ENCODE results near the gene CD300E. TPM values are rescaled to one million over a fixed set of nuclear protein-coding genes. Genes with fewer than 3 reads are reported as not detected.

The CD300E gene
- total and polyA plus RNA-seq, 2 of the 13 experiments (the other 11 are each of a cell fraction or from before 2014, with no cell fraction given), result not detected

GRCh38 chr17:74654742-74655141, 31.2 kb upstream of the CD300E start:
- Histone ChIP-seq H2AFZ (ENCODE audit: low read length) (no peak overlapping the region), H3K79me2 (ENCODE audit: insufficient read depth, low read length) (no peaks in the 10 kb centered on the region), H3K27me3 (ENCODE audit: control insufficient read depth in 1 of 2, insufficient read depth in 2 of 2, low read length in 2 of 2) (peaks cover 6 to 39% of the 10 kb centered on the region in 2 experiments; a peak in 4 of 5 replicates), H3K4me1 (ENCODE audit: insufficient read depth, low read length) (no peaks in the 10 kb centered on the region), H3K27ac (ENCODE audit: extremely low read length, insufficient read depth, low read length) (no peak overlapping the region), H4K20me1 (ENCODE audit: insufficient read depth, low read length) (no peaks in the 10 kb centered on the region), H3K4me3 (replicated peaks in 1 of 3; ENCODE audit: insufficient read depth in 1 of 3, low read depth in 2 of 3, low read length in 3 of 3) (no peak overlapping the region), H3K36me3 (replicated peaks in 1 of 2; ENCODE audit: control insufficient read depth in 1 of 2, insufficient read depth in 2 of 2, low read length in 2 of 2) (no peaks in the 10 kb centered on the region), H3K9me3 (ENCODE audit: low read length) (no peaks in the 10 kb centered on the region), H3K4me2 (ENCODE audit: low read depth, low read length) (no peak overlapping the region), H3K9ac (ENCODE audit: insufficient read depth, low read depth, low read length) (no peak overlapping the region)
- ChIA-PET POLR2A (interaction anchor here (0.7 kb wide), 1 partner anchor 91 kb away, joined by 3 read pairs; no protein-coding TSS in a partner anchor), CTCF (ENCODE audit: low intra/inter-chr PET ratio, low total read pairs) (no interaction called here)
- in situ Hi-C loops (cut with HindIII; ENCODE audit: extremely low pct_ligation_motif_present, low pct_unique_long_range_greater_than_20kb), result loop anchor here (5.0 kb wide), 2 partner anchors 83 to 128 kb away; partner anchors contain the start of gene RAB37
- 9% methylated on average over 5 of the region's 5 CpGs for WGBS (ENCODE audit: low lambda C conversion rate)
- TF ChIP-seq PCBP2 (optimal IDR thresholded peaks at IDR 0.05; ENCODE audit: low read depth, low read length, poor library complexity, severe bottlenecking), result no peak
- TF ChIP-seq RORA (CRISPR knock-in tag; IDR thresholded peaks at IDR 0.05), result no peak
- TF ChIP-seq FOXK2 (IDR thresholded peaks at IDR 0.05), result no peak
- no peak for TF ChIP-seq ZMYM3 (CRISPR knock-in tag; IDR thresholded peaks at IDR 0.05)
- TF ChIP-seq FOXA1 (IDR thresholded peaks at IDR 0.05), result no peak
- TF ChIP-seq FOXA1 (CRISPR knock-in tag; IDR thresholded peaks at IDR 0.05), result no peak
- TF ChIP-seq IRF2 (CRISPR knock-in tag; IDR thresholded peaks at IDR 0.05), result no peak
- no peak for TF ChIP-seq MTA3 (CRISPR knock-in tag; IDR thresholded peaks at IDR 0.05)
- no peak for TF ChIP-seq NFYC (CRISPR knock-in tag; IDR thresholded peaks at IDR 0.05)
- no peak for TF ChIP-seq RNF2 (conservative IDR thresholded peaks at IDR 0.05; ENCODE audit: low read depth)
- TF ChIP-seq ZNF407 (CRISPR knock-in tag; IDR thresholded peaks at IDR 0.05; ENCODE audit: not compliant biosample characterization), result no peak
- TF ChIP-seq E2F5 (CRISPR knock-in tag; conservative IDR thresholded peaks at IDR 0.05), result no peak
- no peak for FAIRE-seq
- intact Hi-C loops (cut with micrococcal nuclease; ENCODE audit: unreplicated experiment), result loop anchor here (10.0 kb wide), 1 partner anchor 210 kb away; no protein-coding TSS in a partner anchor
- no peak for DNase-seq (ENCODE audit: low spot score)
- ATAC-seq, result no peak
- no TSS peak for BruUV-seq (replicated peaks)

Data from HepG2 (cell line).